ENCODE measurements around the gene TMEM178B. TPM values are rescaled to one million over a fixed set of nuclear protein-coding genes. Genes with fewer than 3 reads are reported as not detected.

TMEM178B gene
- total RNA-seq, 4 donors from 2014 or later, result 7.7 to 49.9 (median 25.9) TPM

- no peaks in the 10 kb centered on the region for H3K9me3 ChIP-seq
- intact Hi-C loops (cut with DNase I), result no loop called here
- H3K4me1 ChIP-seq, result no peaks in the 10 kb centered on the region
- WGBS, 2 donors, result 93% methylated on average over 5 of the region's 5 CpGs
- DNase-seq, result no peak
- H3K27ac ChIP-seq, result no peak overlapping the region
- H3K36me3 ChIP-seq, result no peaks in the 10 kb centered on the region
- TF ChIP-seq CTCF (IDR thresholded peaks at IDR 0.05) (no peak), POLR2A (IDR thresholded peaks at IDR 0.05) (no peak)
- no peak overlapping the region for H3K4me3 ChIP-seq (replicated peaks in 1 of 3)
- H3K27me3 ChIP-seq, result no peaks in the 10 kb centered on the region
These were observed 371.1 kb downstream of the TMEM178B start for GRCh38 chr7:141444961-141445360.

- TF ChIP-seq POLR2A (IDR thresholded peaks at IDR 0.05), result no peak
- no peak for TF ChIP-seq CTCF (IDR thresholded peaks at IDR 0.05)
- no peak overlapping the region for H3K4me3 ChIP-seq (replicated peaks in 1 of 3)
- no peak for DNase-seq
- intact Hi-C loops (cut with DNase I), result no loop called here
- no peaks in the 10 kb centered on the region for H3K27me3 ChIP-seq
- H3K4me1 ChIP-seq, result no peaks in the 10 kb centered on the region
- H3K27ac ChIP-seq, result no peak overlapping the region
- no peaks in the 10 kb centered on the region for H3K9me3 ChIP-seq
- 88 to 89% methylated on average over 6 of the region's 6 CpGs for WGBS, 2 donors
- H3K36me3 ChIP-seq, result no peaks in the 10 kb centered on the region
These were observed 377.4 kb downstream of the TMEM178B start for GRCh38 chr7:141451232-141451631.

- no peaks in the 10 kb centered on the region for H3K4me1 ChIP-seq
- no peak overlapping the region for H3K4me3 ChIP-seq (replicated peaks in 1 of 3)
- H3K9me3 ChIP-seq, result no peaks in the 10 kb centered on the region
- DNase-seq, result no peak
- intact Hi-C loops (cut with DNase I), result no loop called here
- WGBS, 2 donors, result 92 to 95% methylated on average over 3 of the region's 3 CpGs
- TF ChIP-seq POLR2A (IDR thresholded peaks at IDR 0.05) (no peak), CTCF (IDR thresholded peaks at IDR 0.05) (no peak)
- no peak overlapping the region for H3K27ac ChIP-seq
- H3K36me3 ChIP-seq, result no peaks in the 10 kb centered on the region
- no peaks in the 10 kb centered on the region for H3K27me3 ChIP-seq
These were observed 379.0 kb downstream of the TMEM178B start for GRCh38 chr7:141452911-141453310.

GRCh38 chr7:141454338-141454737 is 380.5 kb downstream of the TMEM178B start:
- no peak overlapping the region for H3K27ac ChIP-seq
- 85 to 93% methylated on average over 3 of the region's 3 CpGs for WGBS, 2 donors
- H3K36me3 ChIP-seq, result no peaks in the 10 kb centered on the region
- no peak overlapping the region for H3K4me3 ChIP-seq (replicated peaks in 1 of 3)
- no peaks in the 10 kb centered on the region for H3K9me3 ChIP-seq
- H3K4me1 ChIP-seq, result no peaks in the 10 kb centered on the region
- TF ChIP-seq CTCF (IDR thresholded peaks at IDR 0.05) (no peak), POLR2A (IDR thresholded peaks at IDR 0.05) (no peak)
- intact Hi-C loops (cut with DNase I), result no loop called here
- no peak for DNase-seq
- H3K27me3 ChIP-seq, result no peaks in the 10 kb centered on the region

GRCh38 chr7:141455723-141456122 is 381.9 kb downstream of the TMEM178B start:
- TF ChIP-seq POLR2A (IDR thresholded peaks at IDR 0.05) (no peak), CTCF (IDR thresholded peaks at IDR 0.05) (no peak)
- H3K4me1 ChIP-seq, result no peaks in the 10 kb centered on the region
- WGBS, 2 donors, result 93 to 100% methylated on average over 1 of the region's 1 CpG
- H3K27ac ChIP-seq, result no peak overlapping the region
- no peaks in the 10 kb centered on the region for H3K27me3 ChIP-seq
- H3K9me3 ChIP-seq, result no peaks in the 10 kb centered on the region
- no peaks in the 10 kb centered on the region for H3K36me3 ChIP-seq
- no peak for DNase-seq
- H3K4me3 ChIP-seq (replicated peaks in 1 of 3), result no peak overlapping the region
- intact Hi-C loops (cut with DNase I), result no loop called here

Measured in thyroid gland (tissue), 4 donors.